Measurements from ENCODE around the gene APP.

GRCh38 chr21:25939396-25939761 is 231.2 kb downstream of the APP start:
- TF ChIP-seq POLR2A (IDR thresholded peaks at IDR 0.05; ENCODE audit: low read depth, low read length) (no peak), TAF1 (IDR thresholded peaks at IDR 0.05; ENCODE audit: borderline replicate concordance, low read depth, low read length) (no peak), POLR2AphosphoS5 (IDR thresholded peaks at IDR 0.05; ENCODE audit: low read depth, low read length) (no peak)
